ENCODE measurements around the gene SPSB3. TPM values are rescaled to one million over a fixed set of nuclear protein-coding genes. Genes with fewer than 3 reads are reported as not detected.

Gene SPSB3
- total RNA-seq, 1 donor from 2014 or later: 52.9 TPM

DNA sequence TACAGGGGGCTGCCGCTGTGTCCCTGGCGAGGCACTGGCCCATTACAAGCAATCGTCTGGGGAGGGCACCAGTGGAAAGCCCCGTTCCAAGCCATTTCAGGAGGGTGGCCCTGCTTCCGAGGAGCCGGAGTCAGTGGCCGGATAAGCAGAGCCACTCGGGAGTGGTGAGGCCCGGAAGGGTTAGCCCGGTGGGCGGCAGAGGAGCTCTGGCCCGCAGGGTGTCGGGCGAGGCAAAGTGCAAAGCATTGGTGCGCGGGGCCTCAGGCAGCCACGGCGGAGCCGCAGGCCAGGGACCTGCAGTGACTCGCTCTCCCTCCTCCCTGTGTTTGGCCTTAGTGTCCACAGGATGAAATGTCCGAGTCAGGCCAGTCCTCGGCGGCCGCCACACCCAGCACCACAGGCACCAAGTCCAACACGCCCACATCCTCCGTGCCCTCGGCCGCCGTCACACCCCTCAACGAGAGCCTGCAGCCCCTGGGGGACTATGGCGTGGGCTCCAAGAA, 35.6 kb downstream of the SPSB3 start:
- no peaks in the 10 kb centered on the region for H3K9me3 Mint-ChIP-seq (ENCODE audit: unreplicated experiment)
- H3K36me3 Mint-ChIP-seq (ENCODE audit: low read depth, unreplicated experiment): peaks cover 12% of the 10 kb centered on the region
- H3K4me1 Mint-ChIP-seq (ENCODE audit: unreplicated experiment): peaks cover 2% of the 10 kb centered on the region
- no peak for DNase-seq (ENCODE audit: low spot score)
- H3K4me3 Mint-ChIP-seq (ENCODE audit: unreplicated experiment): no peak overlapping the region
- no peak overlapping the region for H3K27ac Mint-ChIP-seq (ENCODE audit: unreplicated experiment)
- TF ChIP-seq, protein P1, sequence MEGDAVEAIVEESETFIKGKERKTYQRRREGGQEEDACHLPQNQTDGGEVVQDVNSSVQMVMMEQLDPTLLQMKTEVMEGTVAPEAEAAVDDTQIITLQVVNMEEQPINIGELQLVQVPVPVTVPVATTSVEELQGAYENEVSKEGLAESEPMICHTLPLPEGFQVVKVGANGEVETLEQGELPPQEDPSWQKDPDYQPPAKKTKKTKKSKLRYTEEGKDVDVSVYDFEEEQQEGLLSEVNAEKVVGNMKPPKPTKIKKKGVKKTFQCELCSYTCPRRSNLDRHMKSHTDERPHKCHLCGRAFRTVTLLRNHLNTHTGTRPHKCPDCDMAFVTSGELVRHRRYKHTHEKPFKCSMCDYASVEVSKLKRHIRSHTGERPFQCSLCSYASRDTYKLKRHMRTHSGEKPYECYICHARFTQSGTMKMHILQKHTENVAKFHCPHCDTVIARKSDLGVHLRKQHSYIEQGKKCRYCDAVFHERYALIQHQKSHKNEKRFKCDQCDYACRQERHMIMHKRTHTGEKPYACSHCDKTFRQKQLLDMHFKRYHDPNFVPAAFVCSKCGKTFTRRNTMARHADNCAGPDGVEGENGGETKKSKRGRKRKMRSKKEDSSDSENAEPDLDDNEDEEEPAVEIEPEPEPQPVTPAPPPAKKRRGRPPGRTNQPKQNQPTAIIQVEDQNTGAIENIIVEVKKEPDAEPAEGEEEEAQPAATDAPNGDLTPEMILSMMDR (IDR thresholded peaks at IDR 0.05; ENCODE audit: unreplicated experiment): no peak
- H3K27me3 Mint-ChIP-seq (ENCODE audit: unreplicated experiment): peaks cover 8% of the 10 kb centered on the region

DNA sequence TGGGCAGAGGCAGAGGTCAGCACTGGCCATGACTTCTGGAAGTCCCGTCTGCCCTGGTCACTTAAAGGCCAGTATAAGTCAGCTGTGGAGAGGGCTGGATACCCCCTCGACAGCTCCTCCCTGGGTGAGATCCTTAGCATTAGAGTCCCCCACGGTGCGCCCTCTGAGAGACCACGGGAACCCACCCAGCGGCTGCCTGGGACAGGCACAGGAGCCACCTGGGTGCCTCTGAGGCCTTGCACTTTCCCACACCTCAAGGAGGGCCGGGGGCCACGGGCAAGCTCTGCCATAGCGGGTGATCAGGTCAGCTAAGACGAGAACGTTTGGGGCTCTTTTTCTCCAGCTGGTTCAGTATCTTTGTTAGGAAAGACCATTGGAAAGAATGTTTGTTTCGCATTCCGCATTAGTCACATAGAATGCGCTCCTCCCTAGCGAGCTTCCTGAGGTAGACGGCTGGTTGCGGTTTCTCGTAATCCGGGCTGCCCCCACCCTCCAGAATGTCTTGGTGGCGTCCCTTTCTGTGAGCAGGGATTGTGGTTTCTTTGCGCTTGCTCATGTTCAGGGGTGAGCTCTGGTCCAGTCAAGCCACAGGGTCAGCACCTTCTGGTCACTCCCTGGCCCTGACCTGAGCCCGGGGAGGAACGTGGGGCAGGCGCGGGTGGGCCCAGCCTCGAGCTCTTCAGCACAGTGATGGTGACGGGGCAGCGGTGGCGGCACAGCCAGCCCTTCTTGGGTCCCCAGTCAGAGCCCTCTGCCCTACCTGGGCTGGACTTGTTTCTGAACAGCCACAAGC, 36.3 kb downstream of the SPSB3 start:
- Mint-ChIP-seq H3K9me3 (ENCODE audit: unreplicated experiment) (no peaks in the 10 kb centered on the region), H3K36me3 (ENCODE audit: low read depth, unreplicated experiment) (peaks cover 12% of the 10 kb centered on the region), H3K27ac (ENCODE audit: unreplicated experiment) (no peak overlapping the region), H3K27me3 (ENCODE audit: unreplicated experiment) (peaks cover 5% of the 10 kb centered on the region), H3K4me3 (ENCODE audit: unreplicated experiment) (no peak overlapping the region), H3K4me1 (ENCODE audit: unreplicated experiment) (peaks cover 2% of the 10 kb centered on the region)
- DNase-seq (ENCODE audit: low spot score): no peak
- TF ChIP-seq, protein P1 (IDR thresholded peaks at IDR 0.05; ENCODE audit: unreplicated experiment): no peak

DNA sequence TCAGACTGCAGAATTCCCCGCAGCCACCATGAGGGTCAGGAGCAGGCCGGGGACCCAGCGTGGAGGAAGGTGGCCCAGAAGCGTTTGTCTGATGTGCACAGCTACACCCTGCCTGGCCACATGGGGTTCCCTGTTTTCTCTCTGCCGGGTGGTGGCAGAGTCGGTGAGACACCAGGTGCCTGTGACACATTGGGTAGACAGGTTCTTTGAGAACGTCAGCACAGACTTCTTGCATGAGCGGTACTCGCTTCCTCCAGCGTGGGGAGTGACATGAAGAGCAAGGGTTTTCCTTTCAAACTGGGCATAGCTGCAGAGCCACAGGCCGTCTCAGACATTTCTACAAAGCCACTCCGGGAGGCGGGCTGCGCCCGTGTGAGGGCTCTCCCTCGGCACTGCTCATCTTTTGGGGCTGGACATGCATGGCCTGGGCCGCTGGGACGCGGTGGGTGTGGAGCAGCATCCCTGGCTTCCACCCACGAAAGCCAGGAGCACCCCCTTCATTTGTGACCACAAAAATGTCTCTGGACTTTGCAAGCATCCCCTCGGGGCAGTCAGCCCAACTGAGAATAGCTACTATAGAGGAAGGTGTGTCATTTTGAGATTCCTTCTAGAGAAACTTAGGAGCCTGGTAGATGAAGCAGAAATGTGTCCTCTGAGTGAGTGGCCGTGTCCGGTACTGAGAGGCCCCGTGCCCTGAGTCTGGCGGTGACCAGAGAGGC, 37.0 kb downstream of the SPSB3 start:
- TF ChIP-seq, protein P1 (IDR thresholded peaks at IDR 0.05; ENCODE audit: unreplicated experiment): no peak
- H3K27me3 Mint-ChIP-seq (ENCODE audit: unreplicated experiment): peaks cover 5% of the 10 kb centered on the region
- H3K36me3 Mint-ChIP-seq (ENCODE audit: low read depth, unreplicated experiment): peaks cover 12% of the 10 kb centered on the region
- peaks cover 2% of the 10 kb centered on the region for H3K4me1 Mint-ChIP-seq (ENCODE audit: unreplicated experiment)
- DNase-seq (ENCODE audit: low spot score): no peak
- H3K4me3 Mint-ChIP-seq (ENCODE audit: unreplicated experiment): no peak overlapping the region
- H3K27ac Mint-ChIP-seq (ENCODE audit: unreplicated experiment): no peak overlapping the region
- no peaks in the 10 kb centered on the region for H3K9me3 Mint-ChIP-seq (ENCODE audit: unreplicated experiment)

DNA sequence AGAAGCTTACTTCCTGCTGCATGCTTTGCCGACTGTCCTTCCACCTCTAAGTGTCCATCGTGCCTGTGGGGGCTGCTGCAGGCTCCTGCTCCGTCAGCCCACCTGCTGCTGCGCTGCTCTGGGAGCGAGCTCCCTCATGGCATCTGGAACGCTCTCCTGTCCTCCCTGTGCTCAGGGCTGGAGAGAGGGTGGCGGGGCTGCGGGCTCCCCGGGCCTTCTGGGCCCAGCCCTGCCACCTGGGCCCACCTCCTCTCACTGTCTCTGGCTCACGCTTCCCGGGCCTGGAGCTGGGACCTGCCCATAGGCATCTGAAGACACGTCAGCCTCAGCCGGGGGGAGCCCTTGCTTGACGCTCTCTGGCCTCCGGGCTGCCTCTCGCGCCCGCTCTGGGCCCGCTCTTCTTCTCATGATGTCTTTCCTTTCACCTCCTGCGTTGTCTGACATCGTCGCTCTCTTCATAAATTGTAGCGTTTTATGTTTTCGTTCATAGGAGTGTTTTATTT, 38.0 kb downstream of the SPSB3 start:
- peaks cover 5% of the 10 kb centered on the region for H3K27me3 Mint-ChIP-seq (ENCODE audit: unreplicated experiment)
- DNase-seq (ENCODE audit: low spot score): no peak
- H3K4me1 Mint-ChIP-seq (ENCODE audit: unreplicated experiment): peaks cover 2% of the 10 kb centered on the region
- peaks cover 9% of the 10 kb centered on the region for H3K36me3 Mint-ChIP-seq (ENCODE audit: low read depth, unreplicated experiment)
- H3K9me3 Mint-ChIP-seq (ENCODE audit: unreplicated experiment): no peaks in the 10 kb centered on the region
- peak overlapping the region; percentile 16 for H3K27ac Mint-ChIP-seq (ENCODE audit: unreplicated experiment)
- TF ChIP-seq, protein P1 (IDR thresholded peaks at IDR 0.05; ENCODE audit: unreplicated experiment): no peak
- peak overlapping the region; percentile 76 for H3K4me3 Mint-ChIP-seq (ENCODE audit: unreplicated experiment)

Data from endothelial cell (in vitro differentiated cells).